HG03196 (cell line): ENCODE results near the gene LETM1.
A peak's percentile ranks its signal among the peaks of the same experiment; 100 is the strongest.

ENCODE experiments used
- ATAC-seq: cut with Tn5 transposase; IDR thresholded peaks from one replicate; pipeline ENCODE4 v1.9.1; 2021; ENCODE audit not compliant: unreplicated experiment

The LETM1 gene

DNA sequence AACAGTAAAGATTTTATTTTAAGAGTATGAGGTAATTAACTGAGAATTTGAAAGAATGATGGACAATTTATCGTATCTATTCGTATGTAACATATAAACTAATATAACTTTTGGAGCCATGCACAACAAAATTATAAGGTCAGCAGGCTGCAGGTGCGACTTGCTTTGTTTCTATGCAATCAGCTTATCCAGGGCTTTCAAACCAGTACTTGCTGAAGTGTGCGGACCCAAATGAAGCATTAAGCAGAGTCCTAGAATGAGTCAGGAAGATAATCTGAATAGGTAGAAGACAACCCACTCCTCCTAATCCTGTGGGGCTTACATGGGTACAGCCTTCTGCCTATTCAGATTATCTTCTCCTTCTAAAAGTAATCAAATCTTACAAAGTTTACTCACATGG lies 17.3 kb upstream of the LETM1 start:
- no peak for ATAC-seq

DNA sequence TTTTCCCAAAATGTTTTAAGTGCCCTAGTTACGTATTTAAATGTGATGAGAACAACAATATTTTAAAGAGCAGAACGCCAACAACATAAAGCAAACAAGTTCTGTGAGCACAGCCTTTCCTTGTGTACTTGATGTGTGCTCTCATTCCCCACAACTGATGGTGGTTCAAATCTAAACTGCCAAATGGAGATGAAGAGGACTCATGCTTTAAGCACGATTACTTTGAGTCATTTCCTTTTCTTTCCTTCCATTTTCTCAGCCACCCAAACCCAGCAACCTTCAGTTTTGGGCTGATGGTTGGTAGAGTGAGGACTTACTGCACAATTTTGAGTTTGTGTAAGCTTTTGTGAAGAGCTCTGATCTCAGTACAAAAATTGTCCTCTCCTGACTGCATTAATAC lies 16.9 kb upstream of the LETM1 start:
- ATAC-seq, result no peak

DNA sequence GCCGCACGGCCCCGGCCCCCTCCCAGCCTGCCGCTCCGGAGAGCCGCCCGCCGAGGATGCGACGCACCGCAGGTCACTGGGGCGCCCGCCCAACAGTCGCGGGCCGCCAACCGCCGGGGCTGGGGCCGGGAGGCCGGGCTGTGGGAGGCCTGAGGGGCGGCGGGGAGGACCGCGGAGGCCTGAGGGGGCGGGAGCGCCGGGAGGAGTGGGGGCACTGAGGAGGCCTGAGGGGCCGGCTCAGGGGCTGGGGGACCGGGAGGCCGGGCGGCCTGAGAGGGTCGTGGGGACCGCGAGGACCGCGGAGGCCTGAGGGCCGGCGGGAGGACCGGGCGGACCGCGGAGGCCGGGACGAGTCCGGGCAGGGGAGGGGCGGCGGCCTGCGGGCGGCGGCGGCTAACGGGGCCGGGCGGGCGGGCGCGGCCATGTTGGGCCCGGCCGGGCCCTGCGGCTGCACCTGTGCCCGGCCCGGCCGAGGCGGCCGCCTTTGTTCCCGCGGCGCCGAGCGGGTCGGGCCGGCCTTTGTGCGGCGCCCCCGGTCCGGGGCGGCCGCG lies 15.6 kb upstream of the LETM1 start:
- peak; percentile 10 for ATAC-seq

DNA sequence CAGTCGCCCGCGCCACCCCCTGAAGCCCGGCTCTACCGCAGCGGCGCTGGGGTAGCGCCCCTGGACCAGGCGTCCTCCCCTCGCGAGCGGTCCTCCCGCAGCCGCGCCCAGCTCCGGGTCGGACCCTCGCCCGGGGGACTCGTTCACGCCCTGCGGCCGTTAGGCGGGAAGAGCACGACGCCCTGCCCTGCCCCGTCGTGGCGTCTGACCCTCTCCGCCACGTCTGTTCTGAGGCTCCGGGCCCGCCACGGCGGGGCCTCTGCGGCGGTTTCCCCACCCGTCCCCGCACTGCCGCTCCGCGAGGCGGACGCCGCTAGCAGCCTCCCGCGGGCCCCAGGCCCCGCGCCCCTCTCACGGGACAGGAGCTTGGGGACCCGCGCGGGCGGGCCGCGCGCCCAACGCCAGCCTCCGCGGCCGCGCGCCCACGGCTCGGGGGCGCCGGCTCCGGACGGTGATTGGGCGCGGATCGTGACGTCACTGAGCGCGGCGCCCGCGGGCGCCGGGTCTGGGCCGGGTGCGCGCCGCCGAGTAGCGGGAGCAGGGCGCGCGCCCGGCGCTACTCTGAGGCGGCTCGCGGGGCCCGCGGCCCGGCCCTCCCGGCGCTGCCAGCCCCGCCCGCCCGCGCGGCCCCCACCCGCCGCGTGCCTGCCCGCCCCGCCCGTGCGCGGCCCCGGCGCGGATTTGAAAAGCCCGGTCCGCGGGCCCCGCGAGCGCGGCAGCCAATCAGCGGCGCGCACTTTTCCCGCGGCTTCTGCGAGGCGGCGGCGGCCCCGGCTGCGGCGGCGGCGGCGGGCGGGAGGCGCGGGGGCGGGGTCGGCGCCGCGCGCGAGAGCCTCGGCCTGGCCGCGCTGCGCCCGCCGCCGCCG lies 14.9 kb upstream of the LETM1 start, which contains the start of gene NSD2:
TSS of gene NSD2 (plus strand) at position 816 of the 866 bp plus-strand sequence. CDS start 29,262 bp downstream, outside the sequence.
- peak; percentile 47 for ATAC-seq

DNA sequence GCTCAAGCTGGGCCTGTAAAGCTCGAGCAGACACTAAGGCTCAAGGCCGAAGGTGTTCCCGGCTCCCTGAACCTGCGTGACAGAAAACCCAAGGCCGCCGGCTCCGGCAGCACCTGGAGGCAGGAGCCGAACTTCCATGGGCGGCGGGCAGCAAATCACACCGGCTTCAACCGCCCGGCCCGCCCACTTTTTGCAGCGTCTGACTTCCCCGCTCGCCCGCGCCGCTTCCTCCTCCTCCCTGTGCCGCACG lies 14.3 kb upstream of the LETM1 start:
- peak; percentile 53 for ATAC-seq

DNA sequence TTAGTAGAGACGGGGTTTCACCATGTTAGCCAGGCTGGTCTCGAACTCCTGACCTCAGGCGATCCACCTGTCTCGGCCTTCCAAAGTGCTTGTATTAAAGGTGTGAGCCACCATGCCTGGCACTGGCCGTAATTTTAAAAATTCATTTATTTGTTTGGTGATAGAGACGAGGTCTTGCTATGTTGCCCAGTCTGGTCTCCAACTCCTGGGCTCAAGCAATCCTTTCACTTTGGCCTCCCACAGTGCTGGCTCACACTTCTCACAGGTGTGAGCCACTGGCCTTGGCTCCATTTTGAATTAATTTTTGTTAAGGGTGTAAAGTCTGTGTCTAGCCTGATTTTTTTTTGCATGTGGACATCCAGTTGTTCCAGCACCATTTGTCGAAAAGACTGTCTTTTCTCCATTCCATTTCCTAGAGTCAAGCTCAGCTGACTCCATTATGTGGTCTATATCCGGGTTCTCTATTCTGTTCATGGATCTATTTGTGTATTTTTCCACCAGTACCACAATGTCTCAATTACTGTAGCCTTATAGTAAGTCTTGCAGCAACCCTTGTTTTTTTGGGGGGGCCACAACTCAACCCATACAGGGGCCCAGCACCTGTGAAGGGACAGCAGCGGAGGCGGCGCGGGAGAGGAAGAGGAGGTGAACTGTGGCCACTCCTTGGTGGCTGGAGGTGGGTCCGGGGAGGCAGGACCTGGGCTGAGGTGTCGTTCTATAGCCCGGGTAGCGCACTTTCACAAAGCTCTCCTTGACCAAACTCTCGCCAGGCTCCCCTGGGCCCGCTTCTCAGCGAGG lies 13.8 kb upstream of the LETM1 start:
- peak; percentile 4 for ATAC-seq

DNA sequence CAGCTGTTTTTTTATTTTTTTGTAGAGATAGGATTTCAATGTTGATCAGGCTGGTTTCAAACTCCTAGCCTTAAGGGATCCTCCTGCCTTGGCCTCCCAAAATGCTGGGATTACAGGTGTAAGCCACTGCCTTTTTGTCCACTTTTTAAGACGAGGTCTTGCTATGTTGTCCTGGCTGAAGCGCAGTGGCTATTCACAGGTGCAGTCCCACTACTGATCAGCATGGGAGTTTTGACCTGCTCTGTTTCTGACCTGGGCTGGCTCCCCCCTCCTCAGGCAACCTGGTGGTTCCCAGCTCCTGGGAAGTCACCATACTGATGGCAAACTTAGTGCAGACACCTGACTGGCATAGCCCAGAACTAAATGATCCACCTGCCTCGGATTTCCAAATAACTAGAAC lies 13.0 kb upstream of the LETM1 start:
- ATAC-seq, result no peak

DNA sequence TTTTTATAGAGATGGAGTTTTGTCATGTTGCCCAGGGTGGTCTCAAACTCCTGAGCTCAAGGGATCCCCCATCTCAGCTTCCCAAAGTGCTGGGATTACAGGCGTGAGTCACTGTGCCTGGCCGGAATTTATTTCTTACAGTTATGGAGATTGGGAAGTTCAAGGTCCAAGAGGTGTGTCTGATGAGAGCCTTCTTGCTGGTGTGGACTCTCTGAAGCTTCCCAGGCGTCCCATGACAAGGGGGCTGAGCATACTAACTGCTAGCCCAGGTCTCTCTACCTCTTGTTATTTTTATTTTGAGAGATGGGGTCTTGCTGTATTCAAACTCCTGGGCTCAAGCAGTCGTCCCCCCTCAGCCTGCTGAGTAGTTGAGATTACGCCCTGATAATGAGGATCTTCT lies 12.3 kb upstream of the LETM1 start:
- no peak for ATAC-seq

DNA sequence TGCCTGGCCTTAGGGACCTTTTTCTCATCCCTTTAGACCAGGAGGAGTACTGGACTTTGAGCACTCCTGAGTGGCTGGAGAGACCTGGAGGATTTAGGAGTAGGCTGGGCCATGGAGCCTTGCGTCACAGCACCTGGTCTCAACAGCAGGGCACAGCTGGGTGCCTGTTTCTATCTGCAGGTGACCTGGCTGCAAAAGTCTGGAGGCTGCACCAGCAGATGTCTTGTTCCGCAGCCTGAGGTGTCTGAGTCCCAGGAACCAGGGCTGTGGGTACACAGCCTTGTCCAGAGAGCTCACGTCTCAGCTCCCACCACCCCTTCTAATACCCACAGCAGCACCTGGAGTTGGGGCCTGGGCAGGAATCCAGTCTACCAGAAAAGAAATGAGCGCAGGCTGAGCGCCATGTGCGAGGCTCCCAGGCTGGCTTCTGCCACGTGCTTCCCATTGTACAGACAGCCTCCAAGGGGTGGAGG lies 10.3 kb upstream of the LETM1 start:
- ATAC-seq, result no peak

DNA sequence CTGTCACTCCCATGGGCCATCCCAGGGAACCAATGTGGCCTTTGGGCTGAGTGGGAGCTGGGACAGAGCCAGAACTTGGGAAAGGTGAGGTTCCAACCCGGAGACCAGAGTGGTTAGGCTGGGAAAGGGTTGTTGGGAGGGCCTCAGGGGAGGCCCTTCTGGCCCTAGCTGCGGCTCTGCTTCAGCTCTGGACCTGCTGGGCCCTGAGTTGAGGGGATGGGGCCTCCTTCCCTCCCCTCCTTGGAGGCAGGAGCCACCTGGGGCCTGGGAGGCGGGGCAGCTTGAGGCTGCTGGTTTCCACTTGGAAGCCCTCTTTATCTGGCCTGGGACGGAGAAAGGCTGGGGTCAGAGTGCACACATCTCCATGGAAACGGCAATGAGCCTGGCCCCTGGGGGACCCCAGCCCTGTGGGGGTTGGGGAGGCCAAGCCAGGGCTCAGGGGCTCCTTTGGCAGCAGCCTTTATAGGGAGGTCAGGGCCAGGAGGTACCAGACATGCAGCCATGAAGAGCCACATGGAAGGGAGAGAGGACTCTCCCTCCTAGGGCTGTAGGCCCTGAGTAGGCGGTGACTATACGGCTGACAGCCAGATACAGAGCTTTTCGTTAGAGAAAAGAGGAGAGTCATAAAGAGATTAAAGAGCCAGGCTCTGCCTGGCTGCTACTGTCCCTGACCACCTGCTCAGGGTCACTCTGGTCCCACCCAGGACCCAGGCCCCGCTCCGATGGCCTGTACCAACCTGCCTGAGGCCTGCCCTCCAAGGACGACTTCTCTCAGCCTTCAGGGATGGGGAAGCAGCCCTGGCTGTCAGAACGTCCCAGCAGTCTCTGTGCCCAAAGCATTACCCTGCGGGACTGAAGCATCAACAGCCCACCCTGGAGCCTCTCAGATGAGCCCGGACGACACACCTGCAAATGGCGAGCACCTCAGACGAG lies 8.4 kb upstream of the LETM1 start:
- ATAC-seq, result no peak

DNA sequence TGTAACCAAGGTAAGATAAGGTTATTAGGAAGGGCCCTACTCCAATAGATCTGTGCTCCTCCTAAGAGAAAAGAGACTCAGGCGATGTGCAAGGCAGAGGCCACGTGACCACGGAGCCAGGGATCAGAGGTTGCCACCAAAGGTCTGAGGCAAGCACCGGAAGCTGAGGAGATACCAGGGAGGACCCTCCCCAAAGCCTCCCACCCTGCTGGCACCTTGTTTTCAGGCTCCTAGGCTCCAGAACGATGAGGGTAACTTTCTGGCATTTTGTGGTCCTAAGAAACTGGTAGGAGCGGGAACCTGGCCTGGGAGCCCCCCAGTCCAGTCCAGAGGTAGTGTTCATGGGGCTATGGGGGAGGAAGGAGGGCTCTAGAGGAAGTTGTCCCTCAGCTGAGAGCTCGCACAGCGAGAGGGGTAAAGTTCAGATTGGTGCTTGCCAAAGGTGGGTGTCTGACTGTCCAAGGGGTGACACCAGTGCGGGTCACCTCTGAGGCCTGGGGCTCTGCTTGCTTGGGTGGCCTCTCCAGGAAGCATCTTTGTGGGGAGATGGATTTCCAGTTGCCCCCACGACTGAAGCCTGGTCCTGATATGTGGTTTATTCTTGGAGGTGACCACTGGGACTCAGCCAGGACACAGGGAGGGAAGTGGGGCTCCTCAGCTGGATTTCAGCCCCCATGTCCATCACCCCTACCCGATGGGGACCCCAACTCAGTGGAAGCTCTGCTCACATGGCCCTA lies 7.5 kb upstream of the LETM1 start:
- no peak for ATAC-seq

DNA sequence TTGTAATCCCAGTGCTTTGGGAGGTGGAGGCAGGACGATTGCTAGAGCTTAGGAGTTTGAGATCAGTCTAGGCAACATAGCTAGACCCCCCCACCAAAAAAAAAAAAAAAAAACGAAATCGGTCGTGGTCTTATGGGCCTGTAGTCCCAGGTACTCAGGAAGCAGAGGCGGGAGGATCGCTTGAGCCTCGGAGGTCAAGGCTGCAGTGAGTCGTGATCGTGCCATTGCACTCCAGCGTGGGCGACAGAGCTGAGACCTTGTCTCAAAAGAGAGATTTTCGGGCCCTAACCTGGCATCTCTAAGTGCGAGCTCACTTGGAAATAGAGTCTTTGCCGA lies 7.0 kb upstream of the LETM1 start:
- ATAC-seq, result no peak

DNA sequence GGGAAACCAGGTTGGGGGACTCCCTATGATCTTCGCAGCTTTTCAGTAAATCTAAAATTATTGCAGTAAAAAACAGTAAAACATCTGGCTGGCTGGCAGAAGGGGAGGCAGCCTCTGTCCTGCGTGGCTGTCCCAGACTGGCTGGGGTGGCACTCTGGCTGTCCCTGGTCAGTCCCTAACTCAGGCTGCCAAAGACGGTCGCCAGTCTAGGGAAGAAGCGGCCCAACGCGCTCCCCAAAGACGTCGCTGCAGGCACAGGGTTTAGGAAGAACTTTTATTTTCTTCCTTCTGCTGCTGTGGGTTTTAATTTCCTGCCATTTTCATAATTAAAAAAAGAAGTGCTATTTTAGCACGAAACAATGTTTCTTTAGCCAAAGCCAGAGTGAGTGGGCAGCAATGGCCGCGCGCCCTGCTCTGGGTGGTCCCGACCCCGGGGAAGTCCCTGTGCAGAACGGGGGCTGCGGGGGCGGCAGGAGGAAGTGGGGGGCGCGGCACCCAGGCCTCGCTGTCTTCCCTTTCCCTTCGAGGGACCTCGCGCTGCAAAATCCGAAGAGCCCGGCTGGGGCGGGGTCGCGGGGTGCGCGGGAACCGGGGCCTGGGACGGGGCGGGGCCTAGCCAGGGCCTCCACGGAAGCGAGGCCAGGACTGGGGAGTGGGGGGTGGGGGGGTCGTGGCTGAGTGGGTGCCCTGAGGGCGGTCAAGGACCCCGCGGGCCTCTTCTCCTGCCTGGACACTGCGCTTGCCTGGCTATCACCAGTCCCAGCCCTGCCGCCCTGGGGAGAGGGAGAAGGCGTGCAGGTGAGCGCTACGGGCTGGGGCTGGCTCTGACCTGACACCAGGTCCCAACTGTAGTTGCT lies 6.3 kb upstream of the LETM1 start:
- ATAC-seq, result no peak

DNA sequence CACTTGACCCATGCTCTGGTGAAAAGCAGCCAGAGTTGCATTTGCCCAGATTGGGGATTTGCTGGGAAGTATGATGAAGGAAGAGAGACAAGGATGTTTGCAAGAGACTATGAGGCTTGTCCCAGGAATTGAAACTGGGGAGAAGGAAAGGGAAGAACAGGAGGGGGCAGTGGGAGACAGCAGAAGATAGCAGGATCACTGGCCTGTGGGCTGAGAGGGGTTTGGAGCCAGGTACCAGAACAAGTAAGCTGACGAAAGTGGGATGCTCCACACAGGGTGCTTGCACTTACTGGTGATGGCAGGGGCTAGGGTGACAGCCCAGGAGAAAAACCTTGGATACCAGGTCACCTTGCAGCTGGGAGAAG lies 3.4 kb upstream of the LETM1 start:
- ATAC-seq, result no peak

DNA sequence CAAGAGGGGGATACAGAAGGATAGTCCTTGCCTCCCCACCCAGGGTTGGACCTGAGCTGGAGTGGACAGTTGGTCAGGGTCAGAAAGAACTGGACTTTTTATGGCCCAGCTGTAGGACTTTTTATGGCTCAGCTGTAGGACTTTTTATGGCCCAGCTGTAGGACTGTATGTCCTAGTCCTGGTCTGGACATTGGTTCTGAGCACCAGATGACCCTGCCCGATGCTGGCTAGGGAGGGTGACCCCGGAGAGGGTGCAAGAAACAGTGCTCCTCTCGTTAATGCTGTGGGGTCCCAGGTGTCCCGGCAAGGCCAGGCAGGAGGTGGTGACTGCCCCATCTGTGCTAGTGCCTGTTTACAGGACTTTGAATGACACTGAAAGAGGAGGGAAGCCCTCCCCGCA lies 2.0 kb upstream of the LETM1 start:
- no peak for ATAC-seq

DNA sequence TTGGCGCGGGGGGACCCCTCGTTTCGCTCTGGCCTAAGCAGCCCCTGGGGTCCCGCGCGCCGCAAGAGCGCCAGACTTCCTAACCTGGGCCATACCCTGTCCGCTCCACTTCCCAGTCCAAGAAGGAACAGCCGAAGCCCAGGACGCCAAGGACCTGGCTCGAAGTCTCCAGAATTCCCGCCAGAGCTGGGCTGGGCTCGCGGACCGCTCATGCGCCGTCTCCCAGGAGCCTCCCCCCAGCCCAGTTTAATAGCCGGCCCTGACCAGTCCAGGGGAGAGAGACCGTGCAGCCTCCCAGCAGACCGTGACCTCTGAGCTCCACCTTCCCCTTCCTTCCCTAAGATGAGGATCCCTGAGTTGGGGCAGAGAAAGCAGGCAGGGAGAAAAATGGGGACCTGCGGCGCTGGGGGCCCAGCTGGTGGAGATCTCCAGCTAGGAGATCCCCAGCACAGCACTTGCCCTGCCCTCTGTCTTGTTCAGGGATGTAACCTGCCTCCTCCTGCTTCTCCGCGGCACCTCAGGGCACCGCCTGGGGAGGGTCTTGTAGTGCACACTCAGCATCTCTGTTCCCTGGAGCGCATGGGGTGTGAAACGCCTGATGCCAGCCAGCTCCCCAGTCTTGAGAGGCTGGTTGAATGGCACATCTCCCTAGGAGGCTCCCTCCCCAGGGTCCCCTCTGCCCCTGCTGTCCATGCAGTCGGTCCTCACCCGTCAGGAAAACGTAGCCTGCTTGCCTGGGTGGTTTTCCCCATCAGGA lies 1.2 kb upstream of the LETM1 start:
- ATAC-seq, result no peak

DNA sequence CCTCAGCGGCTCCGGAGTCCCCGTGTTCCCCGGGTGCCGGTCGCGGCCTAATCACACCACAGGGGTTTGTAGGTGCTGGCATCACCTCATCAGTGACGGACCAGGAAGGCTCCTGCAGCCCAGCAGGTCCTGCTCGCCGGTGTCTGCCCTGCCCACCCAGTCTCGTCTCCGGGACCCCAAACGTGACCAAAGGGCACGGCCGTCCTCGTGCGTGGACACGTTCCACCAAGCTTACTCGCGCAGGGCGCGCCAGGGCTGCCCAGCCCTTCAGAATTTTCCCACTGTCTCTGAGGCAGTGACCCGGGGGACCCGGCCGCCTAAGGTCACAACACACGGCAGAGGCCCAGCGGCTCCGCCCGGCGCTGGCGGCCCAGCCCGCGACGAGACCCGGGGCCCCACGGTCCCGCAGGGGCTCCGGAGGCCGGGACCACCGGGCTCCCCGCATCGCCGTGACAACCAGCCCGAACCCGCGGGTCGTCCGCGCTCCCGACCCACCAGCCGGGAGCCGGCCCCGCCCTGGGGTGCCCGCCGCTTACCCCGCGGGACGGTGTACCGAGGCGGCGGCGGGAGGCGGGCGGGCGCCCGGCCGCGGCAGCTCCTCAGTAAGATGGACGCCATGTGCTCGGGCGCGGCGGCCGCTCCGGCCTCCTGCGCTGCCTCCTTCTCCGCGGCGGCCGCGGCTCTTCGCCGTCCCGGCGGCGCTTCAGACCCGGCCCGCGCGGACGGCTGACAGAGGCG lies 454 bp downstream of the LETM1 start:
- peak; percentile 9 for ATAC-seq

DNA sequence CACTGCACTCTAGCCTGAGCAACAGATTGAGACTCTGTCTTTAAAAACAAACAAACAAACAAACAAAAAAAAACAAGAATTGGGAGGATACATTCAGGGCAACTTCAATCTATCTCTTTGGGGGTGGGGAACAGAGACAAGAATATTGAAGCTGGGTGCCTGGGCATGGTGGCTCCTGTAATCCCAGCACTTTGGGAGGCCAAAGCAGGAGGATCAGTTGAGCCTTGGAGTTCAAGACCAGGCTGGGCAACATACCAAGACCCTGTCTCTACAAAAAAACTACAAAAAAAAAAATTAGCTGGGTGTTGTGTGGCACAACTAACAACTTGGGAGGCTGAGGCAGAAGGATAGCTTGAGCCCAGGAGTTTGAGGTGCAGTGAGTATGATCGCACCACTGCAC lies 1.2 kb downstream of the LETM1 start:
- ATAC-seq, result no peak
